ENCODE data around the gene SSC5D.

DNA sequence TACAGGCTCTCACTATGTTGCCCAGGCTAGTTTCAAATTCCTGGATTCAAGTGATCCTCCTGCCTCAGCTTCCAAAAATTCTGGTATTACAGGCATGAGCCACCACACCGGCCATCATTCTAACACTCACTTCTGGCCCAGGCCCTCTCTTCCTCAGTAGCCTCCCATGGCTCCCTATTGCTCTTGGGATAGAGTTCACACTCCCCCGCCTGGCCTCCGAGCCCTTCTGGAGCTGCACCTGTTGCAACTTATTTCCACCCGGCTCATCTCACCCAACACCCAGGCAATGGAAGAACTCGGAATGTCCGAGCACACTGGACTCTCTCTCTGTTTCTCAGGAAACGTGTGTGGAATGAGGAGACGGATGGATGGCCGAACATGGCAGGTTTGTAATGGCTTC is 66.1 kb downstream of the SSC5D start:
- no peak for TF ChIP-seq POLR2AphosphoS5 (IDR thresholded peaks at IDR 0.05; ENCODE audit: low read depth, low read length)
- no peak for TF ChIP-seq TAF1 (IDR thresholded peaks at IDR 0.05; ENCODE audit: borderline replicate concordance, low read depth, low read length)
